Measurements from ENCODE around the gene HES5.

The HES5 gene

GRCh38 chr1:2514863-2515762 lies 14.9 kb downstream of the HES5 start:
- DNase-seq (ENCODE audit: low spot score) = no peak

GRCh38 chr1:2513939-2514652 lies 16.0 kb downstream of the HES5 start:
- DNase-seq (ENCODE audit: low spot score) = no peak

GRCh38 chr1:2512862-2513421 lies 17.1 kb downstream of the HES5 start:
- DNase-seq (ENCODE audit: low spot score) = no peak

DNA sequence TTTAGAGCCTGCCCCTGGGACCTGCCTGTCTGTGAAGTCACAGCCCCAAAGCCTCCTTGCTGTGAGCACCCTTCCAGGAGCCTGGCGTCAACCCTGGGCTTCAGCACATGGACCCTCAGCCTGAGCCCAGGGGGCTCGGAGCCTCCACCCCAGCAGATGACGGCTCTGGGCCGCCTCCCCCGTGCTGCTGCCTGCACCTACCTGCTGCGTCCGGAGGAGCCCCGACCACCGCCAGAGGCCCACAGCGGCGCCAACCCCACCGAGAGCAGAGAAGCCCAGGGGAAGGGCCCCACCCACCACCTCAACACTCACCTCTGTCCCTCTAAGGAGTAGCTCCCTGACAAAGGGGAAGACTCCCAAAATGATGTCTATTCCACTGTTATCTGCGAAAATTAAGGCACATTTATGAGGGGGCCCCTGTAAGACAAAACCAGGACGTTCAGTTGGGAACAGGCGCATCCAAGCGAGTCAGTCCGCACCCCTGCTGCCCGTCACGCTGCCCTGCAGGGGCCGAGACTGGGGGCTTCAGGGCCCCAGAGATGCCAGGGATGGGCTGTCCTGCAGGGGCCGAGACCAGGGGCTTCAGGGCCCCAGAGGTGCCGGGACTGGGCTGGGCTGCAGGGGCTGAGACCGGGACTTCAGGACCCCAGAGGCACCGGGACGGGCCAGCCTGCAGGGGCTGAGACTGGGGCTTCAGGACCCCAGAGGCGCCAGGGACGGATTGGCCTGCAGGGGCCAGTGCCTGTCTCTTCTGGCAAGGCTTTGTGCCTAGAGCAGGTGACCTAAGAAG lies 19.5 kb downstream of the HES5 start:
- DNase-seq (ENCODE audit: low spot score) = no peak

GRCh38 chr1:2509589-2509988 lies 20.5 kb downstream of the HES5 start:
- DNase-seq (ENCODE audit: low spot score) = no peak

DNA sequence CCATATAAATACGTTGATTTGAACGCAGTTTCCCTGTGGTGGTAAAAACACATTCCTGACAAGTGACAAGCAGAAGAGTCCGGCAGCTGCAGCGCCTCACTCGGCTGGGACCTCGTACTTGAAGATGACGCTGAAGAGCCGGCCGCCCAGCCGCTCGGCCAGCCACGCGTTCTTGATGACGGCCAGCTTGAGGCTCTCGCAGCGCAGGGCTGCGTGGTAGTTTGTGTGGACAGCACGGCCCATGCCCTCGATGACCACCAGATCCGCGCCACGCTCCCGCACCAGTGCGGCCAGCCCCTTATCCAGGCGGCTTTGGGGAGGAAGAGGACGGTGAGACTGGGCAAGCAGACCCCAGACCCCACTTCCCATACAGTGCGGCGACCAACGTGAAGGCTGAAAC lies 21.3 kb downstream of the HES5 start:
- no peak for DNase-seq (ENCODE audit: low spot score)

DNA sequence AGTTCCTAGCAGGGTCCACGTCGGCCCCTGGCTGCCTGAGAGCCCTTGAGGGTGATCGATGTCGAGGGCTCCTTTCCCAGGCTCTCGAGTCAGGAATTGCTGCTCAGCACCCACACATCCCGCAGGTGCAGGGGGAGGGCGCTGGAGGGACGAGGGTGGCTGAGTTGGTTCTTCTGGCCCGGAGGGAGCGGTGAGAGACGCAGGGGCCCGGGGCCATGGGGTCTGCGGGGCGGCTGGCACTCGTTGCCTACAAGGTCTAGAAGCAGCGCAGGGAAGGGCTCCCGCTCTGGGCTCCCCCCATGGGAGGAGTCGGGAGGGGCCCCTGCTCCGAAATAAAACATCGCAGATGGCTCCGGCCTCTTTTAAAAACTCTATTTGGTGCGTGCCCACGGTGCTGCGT lies 21.9 kb downstream of the HES5 start:
- DNase-seq (ENCODE audit: low spot score) = no peak

- DNase-seq (ENCODE audit: low spot score) = no peak
These were observed 22.3 kb downstream of the HES5 start for GRCh38 chr1:2507744-2508155.

DNA sequence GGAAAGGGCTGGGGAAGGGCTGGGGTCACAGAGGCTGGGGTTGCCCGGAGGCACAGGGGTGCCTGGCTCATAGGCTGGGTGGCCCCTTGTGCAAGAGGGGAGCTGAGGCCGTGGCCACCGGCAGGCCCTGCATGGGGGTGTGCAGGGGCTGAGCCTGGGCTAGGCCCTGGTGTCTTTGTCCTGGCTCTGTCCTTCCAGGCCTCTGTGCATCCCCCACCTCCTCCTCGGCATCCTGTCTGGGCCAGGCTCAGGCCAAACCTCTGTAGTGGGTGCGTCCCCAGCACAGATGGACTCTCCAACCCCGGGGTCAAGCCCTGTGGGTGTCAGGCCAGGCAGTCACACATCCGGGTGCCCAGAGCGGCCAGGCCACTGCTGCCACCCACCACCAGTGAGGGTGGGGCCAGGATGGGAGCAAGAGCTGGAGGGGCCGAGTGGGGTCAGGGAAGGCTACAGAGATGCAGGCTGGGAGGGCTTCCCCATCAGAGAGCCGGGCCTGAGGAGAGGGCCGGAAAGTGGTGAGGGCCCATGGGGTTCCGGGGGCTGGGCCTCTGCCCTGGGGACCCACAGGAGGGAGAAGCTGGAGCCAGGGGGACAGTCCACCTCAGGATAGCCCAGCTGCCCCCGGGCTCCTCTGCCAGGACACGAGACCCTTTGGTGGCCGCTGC lies 23.0 kb downstream of the HES5 start:
- DNase-seq (ENCODE audit: low spot score) = no peak

- DNase-seq (ENCODE audit: low spot score) = no peak
These were observed 23.8 kb downstream of the HES5 start for GRCh38 chr1:2506007-2506860.

GRCh38 chr1:2505461-2505994 lies 24.5 kb downstream of the HES5 start:
- DNase-seq (ENCODE audit: low spot score) = no peak

GRCh38 chr1:2504949-2505272 lies 25.2 kb downstream of the HES5 start:
- no peak for DNase-seq (ENCODE audit: low spot score)

GRCh38 chr1:2504225-2504948 lies 25.7 kb downstream of the HES5 start:
- no peak for DNase-seq (ENCODE audit: low spot score)

DNA sequence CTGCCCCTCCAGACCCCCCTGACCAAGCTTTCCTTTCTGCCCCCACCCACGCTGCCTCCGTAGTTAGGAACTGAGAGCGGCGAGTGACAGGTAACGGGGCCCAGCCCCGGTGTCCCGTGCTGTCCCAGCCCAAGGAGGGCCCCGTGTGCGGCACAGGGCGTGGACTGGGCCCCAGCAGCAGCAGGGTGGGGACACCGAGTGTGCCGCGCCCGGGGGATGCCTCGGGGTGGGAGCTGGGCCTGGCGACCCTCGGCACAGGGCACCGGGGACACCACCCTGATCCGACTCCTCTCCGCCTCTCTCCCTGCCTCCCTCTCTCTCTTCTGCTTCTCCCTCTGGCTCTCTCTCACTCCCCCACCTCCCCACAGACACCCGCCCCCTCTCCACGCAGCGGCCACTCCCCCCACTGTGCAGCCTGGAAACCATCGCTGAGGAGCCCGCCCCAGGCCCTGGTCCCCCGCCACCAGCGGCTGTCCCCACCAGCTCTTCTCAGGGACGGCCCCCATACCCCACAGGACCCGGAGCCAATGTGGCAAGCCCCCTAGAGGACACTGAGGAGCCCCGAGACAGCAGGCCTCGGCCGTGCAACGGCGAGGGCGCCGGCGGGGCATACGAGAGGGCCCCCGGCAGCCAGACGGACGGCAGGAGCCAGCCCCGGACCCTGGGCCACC lies 26.4 kb downstream of the HES5 start:
- no peak for DNase-seq (ENCODE audit: low spot score)

GRCh38 chr1:2502661-2503553 lies 27.2 kb downstream of the HES5 start:
- no peak for DNase-seq (ENCODE audit: low spot score)

GRCh38 chr1:2502210-2502609 lies 27.9 kb downstream of the HES5 start:
- DNase-seq (ENCODE audit: low spot score) = no peak

- no peak for DNase-seq (ENCODE audit: low spot score)
These were observed 28.3 kb downstream of the HES5 start for GRCh38 chr1:2501820-2502119.

DNA sequence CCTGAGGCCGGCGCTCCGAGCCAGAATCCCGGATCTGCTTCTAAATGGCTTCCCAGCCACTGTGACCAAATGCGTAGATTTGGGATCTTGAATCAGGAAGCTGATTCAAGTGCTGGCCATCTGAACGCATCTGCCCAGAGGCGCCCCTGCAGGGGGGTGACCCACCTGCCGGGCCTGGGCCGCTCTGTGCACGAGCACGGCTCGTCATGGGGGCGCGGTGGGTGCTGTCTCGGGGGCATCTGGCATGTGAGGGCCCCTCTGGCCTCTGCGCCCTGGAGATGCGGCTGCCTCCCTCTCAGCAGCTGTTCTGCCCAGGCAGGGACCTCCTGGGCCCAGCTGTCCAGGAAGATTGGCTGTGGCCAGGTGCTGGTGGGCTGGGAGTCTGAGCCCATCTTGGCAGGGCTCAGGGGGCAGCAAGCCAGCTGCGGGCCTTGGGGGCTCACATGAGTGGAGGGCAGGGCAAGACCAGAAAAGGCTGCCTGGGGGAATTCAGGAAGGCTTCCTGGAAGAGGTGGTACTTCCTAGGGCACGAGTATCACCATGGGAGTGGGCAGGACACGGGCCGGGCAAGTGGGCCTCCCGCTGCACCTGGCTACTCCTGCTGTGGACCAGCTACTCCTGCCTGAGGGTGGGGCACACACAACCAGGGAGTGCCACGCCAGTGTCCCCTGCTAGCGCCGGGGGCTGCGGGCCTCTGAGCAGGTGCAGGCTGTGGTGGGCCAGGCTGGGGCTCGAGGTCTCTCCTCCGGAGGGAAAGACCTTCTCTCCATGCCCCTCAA lies 28.8 kb downstream of the HES5 start:
- no peak for DNase-seq (ENCODE audit: low spot score)

All from ecto neural progenitor cell (in vitro differentiated cells).